ENCODE results near the gene GPR107. TPM values are rescaled to one million over a fixed set of nuclear protein-coding genes. Genes with fewer than 3 reads are reported as not detected.

The GPR107 gene
- total and polyA plus RNA-seq, 2 donors (not counting 1 experiment from before 2014, with no cell fraction given) = 10.4 to 28.1 TPM

DNA sequence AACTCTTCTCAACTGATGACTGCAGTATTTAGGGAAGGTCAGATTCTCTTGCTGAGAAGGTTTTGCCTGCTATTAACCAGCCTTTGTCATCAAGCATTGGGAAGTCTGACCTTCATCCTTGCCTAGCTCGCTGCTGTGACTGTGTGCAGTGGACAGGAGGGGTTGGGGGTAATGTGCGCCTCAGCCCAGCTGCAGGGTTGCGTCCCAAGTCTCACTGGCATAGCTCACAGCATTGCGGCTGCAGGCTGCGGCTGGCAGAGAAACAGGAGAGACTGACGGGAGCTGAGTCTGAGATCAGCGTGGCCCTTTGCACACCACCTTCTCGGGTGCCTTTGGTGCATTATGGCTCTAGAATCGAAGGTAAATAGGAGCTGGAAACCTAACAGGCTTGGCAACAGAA, 62.6 kb downstream of the GPR107 start:
- ChIA-PET POLR2A (no interaction called here), CTCF (interaction anchor here (1.2 to 1.5 kb wide), 2 partner anchors 9 to 120 kb away, joined by 3 to 4 read pairs; no protein-coding TSS in a partner anchor)
- no peak overlapping the region for H3K4me3 ChIP-seq (ENCODE audit: control extremely low read depth in 1 of 5, extremely low read depth in 1 of 5, insufficient read depth in 1 of 5, low read depth in 2 of 5, low read length in 4 of 5)
- H3K27ac ChIP-seq (ENCODE audit: low read length in 2 of 2) = no peak overlapping the region
- 97% methylated on average over 9 of the region's 9 CpGs for WGBS (ENCODE audit: insufficient coverage)
- Mint-ChIP-seq H3K9me3 (ENCODE audit: insufficient read depth) (no peaks in the 10 kb centered on the region), H3K27me3 (no peaks in the 10 kb centered on the region), H3K4me3 (no peak overlapping the region), H3K27ac (no peak overlapping the region), H3K4me1 (no peaks in the 10 kb centered on the region)
- H4K20me1 ChIP-seq (ENCODE audit: control insufficient read depth, insufficient read depth, low read length, poor library complexity, severe bottlenecking) = peaks cover 10% of the 10 kb centered on the region
- no peaks in the 10 kb centered on the region for H3K27me3 ChIP-seq (replicated peaks in 1 of 4; ENCODE audit: control extremely low read depth in 1 of 4, control insufficient read depth in 3 of 4, insufficient read depth in 4 of 4, low read length in 3 of 4)
- H2AFZ ChIP-seq (ENCODE audit: insufficient read depth, low read depth, low read length, poor library complexity, severe bottlenecking) = no peak overlapping the region
- no peak for ATAC-seq (ENCODE audit: low read depth)
- TF ChIP-seq, protein P1, sequence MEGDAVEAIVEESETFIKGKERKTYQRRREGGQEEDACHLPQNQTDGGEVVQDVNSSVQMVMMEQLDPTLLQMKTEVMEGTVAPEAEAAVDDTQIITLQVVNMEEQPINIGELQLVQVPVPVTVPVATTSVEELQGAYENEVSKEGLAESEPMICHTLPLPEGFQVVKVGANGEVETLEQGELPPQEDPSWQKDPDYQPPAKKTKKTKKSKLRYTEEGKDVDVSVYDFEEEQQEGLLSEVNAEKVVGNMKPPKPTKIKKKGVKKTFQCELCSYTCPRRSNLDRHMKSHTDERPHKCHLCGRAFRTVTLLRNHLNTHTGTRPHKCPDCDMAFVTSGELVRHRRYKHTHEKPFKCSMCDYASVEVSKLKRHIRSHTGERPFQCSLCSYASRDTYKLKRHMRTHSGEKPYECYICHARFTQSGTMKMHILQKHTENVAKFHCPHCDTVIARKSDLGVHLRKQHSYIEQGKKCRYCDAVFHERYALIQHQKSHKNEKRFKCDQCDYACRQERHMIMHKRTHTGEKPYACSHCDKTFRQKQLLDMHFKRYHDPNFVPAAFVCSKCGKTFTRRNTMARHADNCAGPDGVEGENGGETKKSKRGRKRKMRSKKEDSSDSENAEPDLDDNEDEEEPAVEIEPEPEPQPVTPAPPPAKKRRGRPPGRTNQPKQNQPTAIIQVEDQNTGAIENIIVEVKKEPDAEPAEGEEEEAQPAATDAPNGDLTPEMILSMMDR (IDR thresholded peaks at IDR 0.05) = no peak
- TF ChIP-seq EZH2 (IDR thresholded peaks at IDR 0.05; ENCODE audit: borderline replicate concordance, insufficient read depth, low read depth, low read length, poor library complexity, severe bottlenecking) = no peak
- peaks cover 4% of the 10 kb centered on the region for H3K79me2 ChIP-seq (ENCODE audit: control insufficient read depth, insufficient read depth, low read length)
- intact Hi-C loops (cut with micrococcal nuclease) = no loop called here
- no peaks in the 10 kb centered on the region for H3K9me3 ChIP-seq (ENCODE audit: control extremely low read depth in 1 of 3, control insufficient read depth in 2 of 3, insufficient read depth in 1 of 3, low read length in 2 of 3)
- no peak for DNase-seq
- H3K36me3 ChIP-seq (replicated peaks in 1 of 2; ENCODE audit: control extremely low read depth in 1 of 2, control insufficient read depth in 1 of 2, extremely low read depth in 1 of 2, insufficient read depth in 2 of 2, low read length in 1 of 2) = peaks cover 0 to 52% of the 10 kb centered on the region in 2 experiments
- H3K4me1 ChIP-seq (ENCODE audit: control insufficient read depth in 2 of 2, insufficient read depth in 2 of 2, low read length in 2 of 2) = no peaks in the 10 kb centered on the region
- no peak overlapping the region for H3K9ac ChIP-seq (ENCODE audit: low read length)
- H3K4me2 ChIP-seq (replicated peaks; ENCODE audit: low read depth, low read length, poor library complexity, severe bottlenecking) = no peak overlapping the region

DNA sequence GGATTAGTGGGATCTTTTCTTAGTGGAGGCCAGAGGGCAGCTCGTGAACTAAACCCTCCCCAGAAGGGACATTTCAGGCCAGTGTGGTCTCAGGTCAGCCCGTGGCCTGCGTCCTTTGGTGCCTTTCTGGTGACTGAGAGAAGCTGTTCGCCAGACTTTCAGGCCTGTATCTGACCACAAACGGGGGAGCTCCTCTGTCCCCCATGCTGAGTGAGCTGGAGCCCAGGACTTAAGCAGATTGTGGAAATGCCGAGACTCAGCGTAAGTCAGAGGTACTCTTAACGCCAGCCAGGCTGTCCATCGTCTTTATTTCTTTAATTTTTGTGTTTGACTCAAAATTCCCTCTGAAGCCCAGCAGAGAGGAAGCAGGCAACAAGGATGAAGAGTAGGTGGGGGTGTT, 63.7 kb downstream of the GPR107 start:
- H2AFZ ChIP-seq (ENCODE audit: insufficient read depth, low read depth, low read length, poor library complexity, severe bottlenecking) = no peak overlapping the region
- no peaks in the 10 kb centered on the region for H3K9me3 ChIP-seq (ENCODE audit: control extremely low read depth in 1 of 3, control insufficient read depth in 2 of 3, insufficient read depth in 1 of 3, low read length in 2 of 3)
- no peaks in the 10 kb centered on the region for H3K27me3 ChIP-seq (replicated peaks in 1 of 4; ENCODE audit: control extremely low read depth in 1 of 4, control insufficient read depth in 3 of 4, insufficient read depth in 4 of 4, low read length in 3 of 4)
- no peak overlapping the region for H3K27ac ChIP-seq (ENCODE audit: low read length in 2 of 2)
- DNase-seq (no peak), ATAC-seq (ENCODE audit: low read depth) (no peak)
- intact Hi-C loops (cut with micrococcal nuclease) = no loop called here
- 99% methylated on average over 9 of the region's 9 CpGs for WGBS (ENCODE audit: insufficient coverage)
- no peaks in the 10 kb centered on the region for H3K27me3 Mint-ChIP-seq
- TF ChIP-seq, protein P1 (IDR thresholded peaks at IDR 0.05) = no peak
- no peak for TF ChIP-seq EZH2 (IDR thresholded peaks at IDR 0.05; ENCODE audit: borderline replicate concordance, insufficient read depth, low read depth, low read length, poor library complexity, severe bottlenecking)
- H3K79me2 ChIP-seq (ENCODE audit: control insufficient read depth, insufficient read depth, low read length) = peaks cover 4% of the 10 kb centered on the region
- H3K4me3 Mint-ChIP-seq = no peak overlapping the region
- CTCF ChIA-PET = no interaction called here
- H3K9ac ChIP-seq (ENCODE audit: low read length) = no peak overlapping the region
- H4K20me1 ChIP-seq (ENCODE audit: control insufficient read depth, insufficient read depth, low read length, poor library complexity, severe bottlenecking) = peaks cover 10% of the 10 kb centered on the region
- H3K27ac Mint-ChIP-seq = no peak overlapping the region
- peaks cover 0 to 2% of the 10 kb centered on the region in 2 donors for H3K4me1 ChIP-seq (ENCODE audit: control insufficient read depth in 2 of 2, insufficient read depth in 2 of 2, low read length in 2 of 2)
- no peak overlapping the region for H3K4me3 ChIP-seq (ENCODE audit: control extremely low read depth in 1 of 5, extremely low read depth in 1 of 5, insufficient read depth in 1 of 5, low read depth in 2 of 5, low read length in 4 of 5)
- POLR2A ChIA-PET = interaction anchor here (0.6 kb wide), 1 partner anchor 119 kb away, joined by 4 read pairs; no protein-coding TSS in a partner anchor
- peaks cover 7% of the 10 kb centered on the region for H3K4me1 Mint-ChIP-seq
- H3K36me3 ChIP-seq (replicated peaks in 1 of 2; ENCODE audit: control extremely low read depth in 1 of 2, control insufficient read depth in 1 of 2, extremely low read depth in 1 of 2, insufficient read depth in 2 of 2, low read length in 1 of 2) = peaks cover 0 to 45% of the 10 kb centered on the region in 2 experiments
- no peak overlapping the region for H3K4me2 ChIP-seq (replicated peaks; ENCODE audit: low read depth, low read length, poor library complexity, severe bottlenecking)
- no peaks in the 10 kb centered on the region for H3K9me3 Mint-ChIP-seq (ENCODE audit: insufficient read depth)
